Fibroblast of upper back skin (primary cell): ENCODE data around the gene SH2D3C.
A peak's percentile ranks its signal among the peaks of the same experiment; 100 is the strongest.
"Not testable (repeated sequence)": the region's sequence is repeated elsewhere in the genome, so short reads cannot be mapped to it uniquely, and the experiment has no call there.

ENCODE experiments used
- DNase-seq: peaks from one replicate; pipeline ENCODE4 v3.0.0-alpha.2; 2013

SH2D3C gene

GRCh38 chr9:127765418-127765817 is 13.0 kb downstream of the SH2D3C start:
- no peak for DNase-seq

- no peak for DNase-seq
These were observed 14.5 kb downstream of the SH2D3C start for GRCh38 chr9:127763918-127764384.

DNA sequence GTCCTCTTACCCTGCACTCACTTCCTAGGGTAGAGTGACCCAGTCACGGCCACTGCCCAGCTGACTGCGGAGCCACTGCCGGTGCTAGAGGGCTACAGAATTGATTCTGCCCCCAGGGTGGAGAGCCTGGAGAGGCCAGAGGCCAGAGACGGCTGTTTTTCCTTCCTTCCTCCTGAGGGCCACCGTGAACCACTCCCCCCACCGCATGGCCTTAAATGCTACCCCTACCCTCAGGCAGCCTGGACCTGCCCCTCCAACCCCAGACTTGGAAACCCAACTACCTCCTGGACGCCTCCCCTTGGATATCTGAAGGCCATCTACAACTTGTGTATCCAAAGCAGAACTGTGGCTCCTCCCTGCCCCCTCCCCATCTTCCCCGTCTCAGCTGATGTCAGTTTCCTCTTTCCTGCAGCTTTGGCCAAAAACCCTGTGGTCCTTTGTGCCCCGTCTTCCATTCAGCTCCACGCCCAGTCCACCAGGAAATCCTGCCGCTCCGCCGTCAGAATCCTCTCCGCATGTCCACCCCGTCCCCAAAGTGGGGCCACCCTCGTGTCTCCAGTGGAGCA is 16.3 kb downstream of the SH2D3C start:
- no peak for DNase-seq

DNA sequence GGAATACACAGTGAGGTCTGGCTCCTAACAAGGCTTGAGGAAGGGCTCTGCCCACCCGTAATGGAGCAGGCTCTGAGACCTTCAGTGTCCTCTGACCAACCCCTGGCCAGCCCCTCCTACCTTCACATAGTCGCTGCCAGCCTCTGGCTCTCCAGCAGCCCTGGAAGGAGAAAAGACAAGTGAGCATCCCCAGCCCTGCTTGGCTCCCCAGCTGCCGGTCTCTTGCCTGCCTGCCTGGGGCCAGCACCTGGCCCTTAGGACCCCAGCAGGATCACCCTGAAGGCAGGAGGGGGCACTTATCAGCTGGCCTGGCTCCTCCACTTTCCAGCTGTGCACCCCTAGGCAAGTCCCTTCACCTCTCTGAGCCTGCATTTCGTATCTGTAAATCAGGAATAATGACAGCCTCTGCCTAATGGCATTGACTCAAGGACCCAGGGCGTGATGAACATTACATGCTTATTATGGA is 16.9 kb downstream of the SH2D3C start:
- no peak for DNase-seq

GRCh38 chr9:127761061-127761460 is 17.4 kb downstream of the SH2D3C start:
- no peak for DNase-seq

DNA sequence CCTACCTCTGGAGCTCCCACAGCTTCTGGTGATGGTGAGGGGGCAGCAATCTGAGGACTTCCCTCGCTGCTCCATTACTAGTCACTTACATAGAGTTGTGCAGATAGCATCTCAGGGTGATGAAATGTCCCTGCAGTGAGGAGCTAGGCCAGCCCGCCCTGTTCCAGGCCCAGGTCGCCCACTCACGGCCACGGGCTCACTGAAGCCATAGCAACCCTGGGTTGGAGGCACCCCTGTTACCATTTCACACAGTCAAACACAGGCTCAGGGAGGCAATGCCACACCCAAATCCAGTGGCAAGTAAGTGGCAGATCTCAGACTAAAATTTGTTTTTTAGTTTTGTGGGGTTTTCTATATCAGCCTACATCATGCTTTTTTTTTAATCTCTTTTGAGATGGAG is 19.6 kb downstream of the SH2D3C start:
- no peak for DNase-seq

DNA sequence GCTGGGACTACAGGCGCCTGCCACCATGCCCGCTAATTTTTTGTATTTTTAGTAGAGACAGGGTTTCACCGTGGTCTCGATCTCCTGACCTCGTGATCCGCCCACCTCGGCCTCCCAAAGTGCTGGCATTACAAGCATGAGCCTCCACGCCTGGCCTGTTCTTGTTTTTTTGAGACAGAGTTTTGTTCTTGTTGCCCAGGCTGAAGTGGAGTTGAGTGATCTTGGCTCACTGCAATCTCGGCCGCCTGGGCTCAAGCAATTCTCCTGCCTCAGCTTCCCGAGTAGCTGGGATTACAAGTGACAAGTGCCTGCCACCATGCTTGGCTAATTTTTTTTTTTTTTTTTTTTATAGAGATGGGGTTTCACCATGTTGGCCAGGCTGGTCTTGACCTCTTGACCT is 21.7 kb downstream of the SH2D3C start:
- not testable (repeated sequence) for DNase-seq

DNA sequence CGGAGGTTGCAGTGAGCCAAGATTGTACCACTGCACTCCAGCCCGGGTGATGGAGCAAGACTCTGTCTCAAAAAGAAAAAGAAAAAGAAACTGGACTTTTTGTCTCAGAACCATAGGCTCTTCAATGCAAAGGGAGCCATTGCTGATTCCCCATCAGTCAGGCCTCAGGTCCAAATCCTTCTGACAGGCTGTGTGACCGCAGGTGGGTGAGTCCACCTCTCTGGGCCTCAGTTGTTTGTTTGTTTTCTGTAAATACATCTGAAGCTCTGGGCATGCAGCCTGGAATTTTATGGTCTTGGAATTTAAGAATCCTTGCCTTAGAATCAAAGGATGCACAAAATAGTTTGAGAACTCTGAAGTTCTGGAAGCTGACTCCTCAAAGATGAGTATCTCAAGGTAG is 22.2 kb downstream of the SH2D3C start:
- no peak for DNase-seq

DNA sequence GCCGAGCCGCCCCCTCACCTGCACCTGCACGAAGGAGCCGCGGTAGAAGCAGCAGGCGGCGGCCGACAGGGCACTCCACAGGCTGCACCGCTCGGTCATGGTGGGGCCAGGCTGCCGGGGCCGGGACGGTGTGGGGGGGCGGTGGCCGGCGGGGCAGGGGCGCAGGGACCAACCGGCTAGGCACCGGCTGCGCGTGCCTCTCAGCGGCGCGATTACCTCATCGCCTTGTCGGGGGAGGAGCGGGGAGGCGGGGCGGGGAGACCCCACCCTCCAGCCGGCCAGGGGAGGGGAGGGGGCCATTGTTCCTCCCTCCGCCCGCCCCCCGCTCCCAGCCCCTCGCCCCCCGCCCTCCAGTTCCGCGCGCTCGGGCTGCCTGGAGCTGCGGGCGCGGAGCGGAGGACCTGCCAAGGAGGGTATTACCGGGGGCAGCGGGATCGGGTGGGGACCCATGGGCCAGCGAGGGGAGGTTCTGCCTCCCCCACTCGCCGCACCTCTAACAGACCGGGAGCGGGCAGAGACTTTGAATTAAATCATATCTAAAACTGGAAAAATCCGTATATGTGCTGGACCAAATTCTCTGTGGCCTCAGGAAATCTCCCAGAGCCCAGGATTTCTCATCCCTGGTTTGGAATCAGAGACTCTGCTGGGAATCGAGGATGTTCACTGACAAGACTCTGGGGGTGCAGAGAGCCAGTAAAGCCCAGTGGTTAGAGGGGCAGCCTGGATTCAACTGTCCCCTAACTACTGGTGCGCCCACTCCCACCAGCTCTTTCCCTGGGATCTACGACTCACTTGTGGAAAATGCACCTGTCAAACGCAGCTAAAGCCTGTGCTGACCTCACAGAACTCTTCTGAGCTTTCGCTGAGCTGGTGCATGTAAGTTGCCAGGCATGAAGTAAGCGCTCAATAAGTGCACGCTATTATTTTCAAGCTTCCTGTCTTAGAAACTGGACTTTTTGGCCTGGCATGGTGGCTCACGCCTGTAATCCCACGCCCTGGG is 23.1 kb downstream of the SH2D3C start:
- no peak for DNase-seq

DNA sequence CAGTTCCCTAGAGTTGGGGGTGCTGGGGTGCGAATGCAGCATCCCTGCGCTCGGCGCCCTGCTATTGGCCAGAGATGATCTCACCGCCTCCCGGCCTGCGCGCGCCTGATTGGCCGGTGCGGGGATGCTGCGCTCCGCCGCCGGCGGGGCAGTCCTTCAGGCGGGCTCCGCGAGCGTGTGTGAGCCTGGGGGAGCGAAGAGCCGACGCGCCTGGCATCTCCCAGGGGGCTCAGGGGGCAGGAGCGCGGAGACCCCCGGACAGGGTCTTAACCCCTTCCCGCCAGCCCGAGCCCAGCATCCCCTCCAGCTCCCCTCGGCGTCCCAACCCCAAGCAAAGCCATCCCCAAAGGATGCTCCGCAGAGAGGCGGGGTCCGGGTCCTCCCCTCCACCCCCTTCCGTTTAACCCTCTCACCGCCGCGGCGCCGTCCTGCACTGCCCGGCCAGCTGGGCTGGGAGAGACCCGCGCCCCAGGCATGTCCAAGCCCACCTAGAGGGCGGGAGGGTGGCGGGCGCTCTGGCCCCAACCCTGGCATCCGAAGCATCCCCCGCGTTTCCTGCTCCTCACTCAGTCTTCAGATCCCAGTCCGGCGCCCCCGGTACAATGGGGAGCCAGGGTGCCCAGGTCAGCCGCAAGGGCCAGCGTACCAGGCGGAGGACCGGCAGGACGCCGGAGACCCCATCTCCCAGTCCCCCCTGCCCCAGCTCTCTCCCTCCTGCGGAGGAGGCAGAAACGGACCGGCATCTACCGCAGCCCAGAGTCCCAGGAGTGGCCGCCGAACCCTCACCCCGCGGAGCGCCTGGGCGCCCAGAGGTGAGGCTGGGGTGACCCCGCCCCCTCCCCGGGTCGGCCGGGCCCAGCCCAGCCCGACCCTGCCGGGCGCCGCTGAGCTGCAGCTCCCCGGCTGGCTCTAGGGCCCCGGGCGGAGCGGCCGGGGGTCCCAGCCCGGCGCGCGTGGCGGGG is 24.1 kb downstream of the SH2D3C start:
- DNase-seq: no peak

DNA sequence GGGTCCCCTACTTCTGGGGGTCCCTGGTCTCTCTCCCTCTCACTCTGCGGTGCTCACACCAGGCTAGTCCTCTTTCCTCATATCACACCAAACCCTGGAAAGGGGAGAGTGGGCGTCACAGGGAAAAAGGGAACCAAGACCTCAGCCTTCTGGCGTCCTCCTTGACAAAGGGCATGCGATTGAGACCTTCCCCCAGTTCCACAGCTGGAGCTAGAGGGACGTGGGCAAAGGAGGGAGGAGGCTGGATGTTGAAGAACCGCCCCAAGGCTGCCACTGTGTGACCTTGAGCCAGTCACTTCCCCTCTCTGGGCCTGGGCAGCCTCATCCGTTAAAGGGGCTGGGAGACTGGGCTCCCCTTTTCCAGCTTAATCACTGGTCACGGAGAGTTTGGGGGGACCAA is 24.8 kb downstream of the SH2D3C start:
- no peak for DNase-seq

DNA sequence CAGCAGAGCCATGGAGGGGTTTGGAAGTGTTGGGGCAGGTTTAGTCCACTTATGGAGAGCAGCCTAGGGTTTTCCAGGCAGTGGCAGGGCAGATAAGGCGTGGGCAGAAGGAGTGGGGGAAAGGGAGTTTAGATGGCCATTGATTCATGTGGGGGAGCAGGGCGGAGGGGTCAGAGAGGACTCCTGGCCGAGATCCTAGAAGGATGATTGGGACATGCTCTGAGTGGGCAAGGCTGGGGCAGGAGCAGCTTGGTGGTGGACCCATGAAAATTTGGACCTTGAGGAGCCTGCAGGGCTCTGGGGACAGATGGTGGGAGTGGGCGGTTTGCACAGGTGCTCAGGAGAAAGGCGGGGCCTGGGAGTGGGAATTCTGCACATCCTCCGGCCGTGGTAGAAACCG is 25.3 kb downstream of the SH2D3C start:
- DNase-seq: no peak

DNA sequence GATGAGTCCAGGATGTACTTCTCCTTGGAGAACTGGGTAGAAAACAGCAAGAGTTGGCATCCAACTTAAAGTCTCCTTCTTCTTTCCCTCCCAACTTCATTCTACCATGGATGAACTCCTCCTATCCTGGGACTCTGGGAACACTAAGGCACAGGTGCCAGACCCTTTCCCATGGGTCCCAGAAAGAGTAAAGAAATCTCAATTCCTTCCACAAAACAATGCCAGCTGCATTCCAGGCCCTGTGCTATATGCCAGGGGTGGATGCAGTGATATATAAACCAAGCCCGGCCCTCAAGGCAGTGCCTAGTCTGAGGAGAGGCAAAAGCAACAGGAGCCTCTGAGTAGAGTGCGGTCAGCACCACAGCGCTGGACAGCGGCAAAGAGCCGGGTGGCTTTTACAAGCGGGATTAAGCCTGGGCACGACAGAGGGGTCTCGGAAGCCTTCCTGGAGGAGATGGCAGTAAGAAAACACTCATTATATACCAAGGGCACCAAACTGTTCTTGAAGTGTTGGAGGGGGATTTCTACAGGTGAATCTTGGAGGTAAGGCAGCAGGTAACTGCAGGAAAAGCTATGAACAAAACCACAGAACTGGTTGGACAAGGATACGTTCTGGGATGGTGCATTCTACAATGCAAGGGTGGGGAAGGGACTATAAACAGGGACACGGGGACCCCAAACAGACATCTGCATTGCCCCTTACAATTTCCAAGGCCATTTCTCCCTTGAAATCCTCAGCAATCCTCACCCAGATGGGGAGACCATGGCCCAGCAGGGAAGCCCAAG is 27.0 kb downstream of the SH2D3C start:
- no peak for DNase-seq

DNA sequence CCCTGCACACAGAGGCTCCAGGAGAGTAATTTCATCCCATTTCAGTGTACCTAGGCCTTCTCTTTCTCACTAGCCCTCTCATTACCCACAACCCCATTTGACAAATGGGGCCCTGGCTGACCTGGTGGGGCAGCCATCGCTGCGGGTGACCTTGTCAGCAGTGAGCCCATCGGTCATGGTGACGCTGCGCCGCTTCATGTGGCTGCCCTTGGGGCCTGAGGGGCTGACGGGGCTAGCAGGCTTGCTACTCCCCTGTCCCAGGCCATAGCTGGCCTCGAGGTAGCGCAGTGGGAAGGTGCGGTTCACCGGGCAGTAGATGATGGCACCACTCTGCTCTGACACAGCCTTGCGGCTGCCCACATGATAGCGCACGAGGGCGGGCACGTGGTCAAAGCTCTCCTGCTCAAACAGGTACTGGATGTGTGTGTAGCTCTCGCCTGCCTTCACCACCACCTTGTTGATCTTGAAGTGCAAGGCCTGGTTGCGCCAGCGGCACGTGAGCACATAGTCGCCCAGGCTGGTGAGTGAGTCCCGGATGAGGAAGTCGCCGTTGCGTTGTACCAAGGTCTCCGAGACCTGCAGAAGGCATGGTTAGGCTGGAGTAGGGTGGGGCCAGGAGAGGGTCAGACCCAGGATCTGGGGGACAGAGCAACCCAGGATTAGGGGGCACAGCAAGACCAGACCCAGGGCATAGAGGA is 29.2 kb downstream of the SH2D3C start:
- no peak for DNase-seq

GRCh38 chr9:127746959-127747569 is 31.4 kb downstream of the SH2D3C start:
- DNase-seq: no peak

DNA sequence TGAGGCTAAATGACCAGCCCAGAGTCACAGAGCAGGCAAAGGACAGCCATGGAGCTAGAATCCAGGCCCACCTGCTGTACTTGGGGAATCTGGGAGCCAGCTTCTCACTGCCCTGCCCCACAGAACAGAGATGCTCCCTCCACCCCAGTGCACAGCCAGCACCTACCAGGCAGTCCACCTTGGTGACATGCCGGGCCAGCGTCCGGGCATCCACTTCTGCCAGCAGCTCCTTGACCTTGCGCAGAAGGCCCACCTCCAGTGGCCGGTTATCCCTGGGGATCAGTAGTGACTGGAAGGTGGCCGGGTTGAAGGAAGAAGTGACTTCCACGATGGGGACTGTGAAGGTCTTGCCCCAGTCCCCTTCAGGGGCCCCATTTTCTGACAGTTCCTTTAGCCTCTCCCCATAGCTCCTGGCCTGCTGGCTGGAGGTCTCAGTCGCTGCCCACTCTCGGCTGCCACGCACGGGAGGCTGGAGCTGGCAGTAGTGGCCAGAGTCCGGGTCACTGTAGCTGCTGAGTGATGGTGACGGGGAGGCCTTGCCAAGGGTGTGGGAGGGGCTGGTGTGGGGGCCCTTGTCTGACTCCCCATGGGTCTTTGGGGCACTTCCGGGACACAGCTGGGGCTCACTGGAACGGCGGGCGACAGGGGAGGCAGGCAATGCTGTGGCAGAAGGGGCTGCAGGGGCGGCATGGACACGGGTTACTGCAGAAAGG is 33.9 kb downstream of the SH2D3C start:
- no peak for DNase-seq

GRCh38 chr9:127742435-127743088 is 35.9 kb downstream of the SH2D3C start:
- DNase-seq: peak; percentile 74

GRCh38 chr9:127741831-127742434 is 36.5 kb downstream of the SH2D3C start:
- DNase-seq: peak; percentile 33

DNA sequence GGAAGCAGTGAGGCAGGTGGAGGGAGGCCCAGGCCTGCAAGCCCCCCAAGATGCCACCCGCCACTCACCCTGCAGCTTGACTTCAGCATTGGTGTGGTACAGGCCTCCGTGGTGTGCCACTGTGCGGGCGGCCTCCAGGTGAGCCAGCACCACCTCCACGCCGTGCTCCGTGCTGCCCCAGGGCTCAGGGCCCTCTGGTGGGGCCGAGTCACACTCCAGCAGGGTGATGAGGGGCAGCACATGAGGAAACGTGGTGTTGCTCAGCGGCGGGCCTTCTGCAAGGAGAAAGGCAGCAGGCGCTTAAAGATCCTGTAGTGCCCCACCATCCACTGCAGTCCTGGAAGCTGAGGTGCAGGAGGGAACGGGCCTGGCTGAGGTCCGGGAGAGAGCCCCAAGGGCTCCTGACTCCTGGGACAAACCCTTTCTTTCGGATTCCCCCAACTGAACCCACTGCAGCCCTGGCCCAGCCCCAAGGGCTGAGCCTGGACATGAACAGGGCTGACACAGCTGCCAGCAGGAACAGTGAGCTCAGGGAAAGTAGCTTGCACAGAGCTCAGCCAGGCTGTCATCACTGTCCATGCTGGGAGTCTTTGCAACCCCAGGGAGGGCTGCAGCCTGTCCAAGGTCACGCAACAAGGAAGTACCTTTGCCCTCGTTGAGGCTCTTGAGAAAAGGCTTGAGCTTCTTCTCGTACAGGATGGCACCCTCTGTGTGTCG is 38.7 kb downstream of the SH2D3C start:
- DNase-seq: no peak
